ENCODE measurements around the gene DISP1. TPM values are rescaled to one million over a fixed set of nuclear protein-coding genes. Genes with fewer than 3 reads are reported as not detected.

The DISP1 gene
- total RNA-seq, 5 donors from 2014 or later (not counting 1 experiment from before 2014, with no cell fraction given): 2.7 to 4.5 (median 3.1) TPM

GRCh38 chr1:222790520-222790919 lies 24.3 kb upstream of the DISP1 start:
- Histone ChIP-seq H3K36me3 (ENCODE audit: control insufficient read depth in 2 of 2, extremely low read depth in 1 of 2, insufficient read depth in 1 of 2, low read length in 1 of 2) (no peaks in the 10 kb centered on the region), H3K4me1 (ENCODE audit: control insufficient read depth in 1 of 2, extremely low read depth in 1 of 2, insufficient read depth in 2 of 2, low read length in 2 of 2) (no peaks in the 10 kb centered on the region), H3K27me3 (replicated peaks in 1 of 2; ENCODE audit: control insufficient read depth in 2 of 2, extremely low read depth in 1 of 2, insufficient read depth in 2 of 2, low read length in 1 of 2) (no peaks in the 10 kb centered on the region), H3K27ac (ENCODE audit: low read length) (no peak overlapping the region), H3K4me3 (ENCODE audit: control insufficient read depth in 1 of 2, extremely low read depth in 1 of 2, low read length in 1 of 2) (no peak overlapping the region), H3K9me3 (no peaks in the 10 kb centered on the region)
- Mint-ChIP-seq H3K9me3 (peaks cover 0 to 8% (median 0%) of the 10 kb centered on the region in 3 donors), H3K27me3 (peaks cover 0 to 4% of the 10 kb centered on the region in 2 donors), H3K27ac (no peak overlapping the region), H3K36me3 (no peaks in the 10 kb centered on the region), H3K4me3 (no peak overlapping the region), H3K4me1 (no peaks in the 10 kb centered on the region)
- no peak for ATAC-seq (replicated peaks in 1 of 4)
- no CpG with 5 or more reads among the region's 4 CpGs for WGBS (ENCODE audit: insufficient coverage)
- POLR2A ChIA-PET: no interaction called here
- CTCF ChIA-PET: interaction anchor here in 1 of 2 donors (0.6 kb wide), 1 partner anchor 11 kb away, joined by 10 read pairs; no protein-coding TSS in a partner anchor
- DNase-seq: no peak

DNA sequence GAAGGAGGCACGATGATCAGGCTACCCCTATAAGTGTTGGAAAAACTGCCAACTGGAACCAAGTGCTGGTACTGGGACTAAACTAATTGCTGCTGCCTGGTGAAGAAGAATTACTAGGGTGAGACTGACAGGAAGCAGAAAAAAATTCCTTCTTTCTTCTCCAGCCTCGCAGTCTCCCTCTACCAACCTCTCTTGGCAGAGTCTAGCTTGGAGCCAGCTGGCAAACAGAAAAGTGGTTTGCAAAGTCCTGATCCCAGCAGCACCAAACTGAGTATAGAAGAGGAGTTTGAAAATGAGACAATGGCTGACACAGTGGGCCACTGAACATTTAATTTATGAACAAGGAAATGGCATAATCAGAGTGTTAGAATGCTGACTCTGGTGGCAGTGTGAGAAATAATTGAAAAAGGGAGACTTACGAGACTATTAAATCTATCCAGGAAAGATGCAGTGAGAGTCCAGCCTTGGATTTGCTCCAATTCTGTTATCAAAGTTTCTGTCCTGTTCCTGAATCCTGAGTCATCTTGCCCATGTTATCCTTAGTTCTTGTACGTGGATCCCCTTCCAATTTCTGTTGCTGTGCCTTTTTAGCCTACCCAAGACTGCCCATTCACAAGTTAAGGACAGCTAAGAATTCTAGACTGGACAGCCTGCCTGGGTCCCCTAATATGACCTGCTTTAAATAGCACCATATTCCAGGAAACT lies 23.7 kb upstream of the DISP1 start:
- Mint-ChIP-seq H3K4me3 (no peak overlapping the region), H3K9me3 (peaks cover 0 to 8% (median 0%) of the 10 kb centered on the region in 3 donors), H3K36me3 (no peaks in the 10 kb centered on the region), H3K27ac (no peak overlapping the region), H3K4me1 (no peaks in the 10 kb centered on the region), H3K27me3 (peaks cover 0 to 4% of the 10 kb centered on the region in 2 donors)
- DNase-seq: no peak
- Histone ChIP-seq H3K27me3 (replicated peaks in 1 of 2; ENCODE audit: control insufficient read depth in 2 of 2, extremely low read depth in 1 of 2, insufficient read depth in 2 of 2, low read length in 1 of 2) (no peaks in the 10 kb centered on the region), H3K27ac (ENCODE audit: low read length) (no peak overlapping the region), H3K9me3 (no peaks in the 10 kb centered on the region), H3K36me3 (ENCODE audit: control insufficient read depth in 2 of 2, extremely low read depth in 1 of 2, insufficient read depth in 1 of 2, low read length in 1 of 2) (no peaks in the 10 kb centered on the region), H3K4me3 (ENCODE audit: control insufficient read depth in 1 of 2, extremely low read depth in 1 of 2, low read length in 1 of 2) (no peak overlapping the region), H3K4me1 (ENCODE audit: control insufficient read depth in 1 of 2, extremely low read depth in 1 of 2, insufficient read depth in 2 of 2, low read length in 2 of 2) (no peaks in the 10 kb centered on the region)
- 93% methylated on average over 2 of the region's 4 CpGs for WGBS (ENCODE audit: insufficient coverage)
- CTCF ChIA-PET: no interaction called here
- ATAC-seq (replicated peaks in 1 of 4): no peak
- POLR2A ChIA-PET: interaction anchor here in 1 of 2 donors (0.5 kb wide), 1 partner anchor 40 kb away, joined by 3 read pairs; no protein-coding TSS in a partner anchor

DNA sequence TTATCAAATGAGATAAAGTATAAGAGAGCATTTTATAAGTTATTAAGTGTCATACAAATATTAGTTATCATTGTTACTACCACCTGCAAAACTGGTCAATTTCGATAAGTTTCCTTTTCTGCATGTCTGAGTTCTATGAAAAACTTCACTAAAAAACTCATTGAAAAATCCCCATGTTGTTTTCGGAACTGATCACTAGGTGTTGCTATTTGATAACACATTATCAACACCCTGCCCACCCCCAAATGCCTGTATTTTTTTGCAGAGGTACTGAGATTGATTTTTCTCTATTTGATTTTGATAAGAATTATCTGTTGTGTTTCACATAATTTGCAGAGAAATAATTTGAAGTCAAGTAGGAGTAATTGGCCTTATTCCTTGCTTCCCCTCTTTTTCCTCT lies 22.1 kb upstream of the DISP1 start:
- ChIA-PET CTCF (interaction anchor here (0.9 to 1.3 kb wide), 4 partner anchors 289 to 338 kb away, joined by 3 to 9 read pairs (median 4); no protein-coding TSS in a partner anchor), POLR2A (interaction anchor here in 1 of 2 donors (0.6 kb wide), 1 partner anchor 331 kb away, joined by 4 read pairs; no protein-coding TSS in a partner anchor)
- H3K4me1 ChIP-seq (ENCODE audit: control insufficient read depth in 1 of 2, extremely low read depth in 1 of 2, insufficient read depth in 2 of 2, low read length in 2 of 2): no peaks in the 10 kb centered on the region
- Mint-ChIP-seq H3K27ac (no peak overlapping the region), H3K4me3 (no peak overlapping the region), H3K36me3 (no peaks in the 10 kb centered on the region), H3K27me3 (peaks cover 0 to 2% of the 10 kb centered on the region in 2 donors), H3K4me1 (no peaks in the 10 kb centered on the region), H3K9me3 (peaks cover 0 to 8% (median 0%) of the 10 kb centered on the region in 3 donors)
- H3K27me3 ChIP-seq (replicated peaks in 1 of 2; ENCODE audit: control insufficient read depth in 2 of 2, extremely low read depth in 1 of 2, insufficient read depth in 2 of 2, low read length in 1 of 2): no peaks in the 10 kb centered on the region
- H3K4me3 ChIP-seq (ENCODE audit: control insufficient read depth in 1 of 2, extremely low read depth in 1 of 2, low read length in 1 of 2): no peak overlapping the region
- DNase-seq: peak in 1 of 35 experiments; percentile 50
- WGBS (ENCODE audit: insufficient coverage): no CpG with 5 or more reads among the region's 2 CpGs
- H3K9me3 ChIP-seq: no peaks in the 10 kb centered on the region
- no peaks in the 10 kb centered on the region for H3K36me3 ChIP-seq (ENCODE audit: control insufficient read depth in 2 of 2, extremely low read depth in 1 of 2, insufficient read depth in 1 of 2, low read length in 1 of 2)
- peak in 1 of 4 experiments; percentile 36 for ATAC-seq (replicated peaks in 1 of 4)
- H3K27ac ChIP-seq (ENCODE audit: low read length): no peak overlapping the region

GRCh38 chr1:222794656-222795474 lies 20.0 kb upstream of the DISP1 start:
- Histone ChIP-seq H3K36me3 (ENCODE audit: control insufficient read depth in 2 of 2, extremely low read depth in 1 of 2, insufficient read depth in 1 of 2, low read length in 1 of 2) (no peaks in the 10 kb centered on the region), H3K9me3 (no peaks in the 10 kb centered on the region), H3K4me3 (ENCODE audit: control insufficient read depth in 1 of 2, extremely low read depth in 1 of 2, low read length in 1 of 2) (no peak overlapping the region), H3K27me3 (replicated peaks in 1 of 2; ENCODE audit: control insufficient read depth in 2 of 2, extremely low read depth in 1 of 2, insufficient read depth in 2 of 2, low read length in 1 of 2) (no peaks in the 10 kb centered on the region), H3K27ac (ENCODE audit: low read length) (no peak overlapping the region), H3K4me1 (ENCODE audit: control insufficient read depth in 1 of 2, extremely low read depth in 1 of 2, insufficient read depth in 2 of 2, low read length in 2 of 2) (peaks cover 0 to 3% of the 10 kb centered on the region in 2 experiments)
- Mint-ChIP-seq H3K4me3 (no peak overlapping the region), H3K27me3 (peaks cover 0 to 2% of the 10 kb centered on the region in 2 donors), H3K27ac (no peak overlapping the region), H3K9me3 (peaks cover 0 to 3% (median 0%) of the 10 kb centered on the region in 3 donors), H3K4me1 (peaks cover 5 to 6% (median 5%) of the 10 kb centered on the region in 3 donors), H3K36me3 (no peaks in the 10 kb centered on the region)
- POLR2A ChIA-PET: no interaction called here
- ATAC-seq (replicated peaks in 1 of 4) (no peak), DNase-seq (no peak)
- CTCF ChIA-PET: no interaction called here
- 73% methylated on average over 6 of the region's 6 CpGs for WGBS (ENCODE audit: insufficient coverage)

GRCh38 chr1:222798116-222798515 lies 16.7 kb upstream of the DISP1 start:
- Mint-ChIP-seq H3K9me3 (no peaks in the 10 kb centered on the region), H3K36me3 (no peaks in the 10 kb centered on the region), H3K27ac (no peak overlapping the region), H3K27me3 (peaks cover 0 to 2% of the 10 kb centered on the region in 2 donors), H3K4me1 (peaks cover 5 to 6% (median 5%) of the 10 kb centered on the region in 3 donors), H3K4me3 (no peak overlapping the region)
- Histone ChIP-seq H3K4me3 (ENCODE audit: control insufficient read depth in 1 of 2, extremely low read depth in 1 of 2, low read length in 1 of 2) (no peak overlapping the region), H3K27me3 (replicated peaks in 1 of 2; ENCODE audit: control insufficient read depth in 2 of 2, extremely low read depth in 1 of 2, insufficient read depth in 2 of 2, low read length in 1 of 2) (no peaks in the 10 kb centered on the region), H3K9me3 (no peaks in the 10 kb centered on the region), H3K36me3 (ENCODE audit: control insufficient read depth in 2 of 2, extremely low read depth in 1 of 2, insufficient read depth in 1 of 2, low read length in 1 of 2) (no peaks in the 10 kb centered on the region), H3K27ac (ENCODE audit: low read length) (no peak overlapping the region), H3K4me1 (ENCODE audit: control insufficient read depth in 1 of 2, extremely low read depth in 1 of 2, insufficient read depth in 2 of 2, low read length in 2 of 2) (peaks cover 0 to 3% of the 10 kb centered on the region in 2 experiments)
- DNase-seq: no peak
- POLR2A ChIA-PET: interaction anchor here (0.6 to 0.7 kb wide), 2 partner anchors 77 to 356 kb away, joined by 3 to 4 read pairs; no protein-coding TSS in a partner anchor
- no peak for ATAC-seq (replicated peaks in 1 of 4)
- CTCF ChIA-PET: interaction anchor here (0.6 to 1.0 kb wide), 7 partner anchors 24 to 1436 kb away, joined by 3 to 12 read pairs (median 5); no protein-coding TSS in a partner anchor

- Histone ChIP-seq H3K9me3 (no peaks in the 10 kb centered on the region), H3K4me1 (ENCODE audit: control insufficient read depth in 1 of 2, extremely low read depth in 1 of 2, insufficient read depth in 2 of 2, low read length in 2 of 2) (peaks cover 0 to 3% of the 10 kb centered on the region in 2 experiments), H3K4me3 (ENCODE audit: control insufficient read depth in 1 of 2, extremely low read depth in 1 of 2, low read length in 1 of 2) (no peak overlapping the region), H3K27ac (ENCODE audit: low read length) (no peak overlapping the region), H3K27me3 (replicated peaks in 1 of 2; ENCODE audit: control insufficient read depth in 2 of 2, extremely low read depth in 1 of 2, insufficient read depth in 2 of 2, low read length in 1 of 2) (no peaks in the 10 kb centered on the region), H3K36me3 (ENCODE audit: control insufficient read depth in 2 of 2, extremely low read depth in 1 of 2, insufficient read depth in 1 of 2, low read length in 1 of 2) (no peaks in the 10 kb centered on the region)
- ChIA-PET POLR2A (no interaction called here), CTCF (no interaction called here)
- DNase-seq: no peak
- H3K27me3 Mint-ChIP-seq: peaks cover 2 to 5% of the 10 kb centered on the region in 2 donors
- H3K9me3 Mint-ChIP-seq: no peaks in the 10 kb centered on the region
- no peaks in the 10 kb centered on the region for H3K36me3 Mint-ChIP-seq
- peaks cover 5 to 6% (median 5%) of the 10 kb centered on the region in 3 donors for H3K4me1 Mint-ChIP-seq
- no CpG with 5 or more reads among the region's 4 CpGs for WGBS (ENCODE audit: insufficient coverage)
- no peak overlapping the region for H3K4me3 Mint-ChIP-seq
- H3K27ac Mint-ChIP-seq: no peak overlapping the region
- no peak for ATAC-seq (replicated peaks in 1 of 4)
These were observed 15.9 kb upstream of the DISP1 start for GRCh38 chr1:222798975-222799374.
